Measurements from ENCODE around the gene UFL1.
"Not testable (repeated sequence)": the region's sequence is repeated elsewhere in the genome, so short reads cannot be mapped to it uniquely, and the experiment has no call there.

UFL1 gene

GRCh38 chr6:96521644-96522464 lies at the start of gene UFL1:
TSS of gene UFL1 (plus strand) at chr6:96521806. CDS start at chr6:96521874, 68 bp downstream.
- DNase-seq = peak; percentile 53

GRCh38 chr6:96472291-96472690 lies 49.3 kb upstream of the UFL1 start:
- DNase-seq = not testable (repeated sequence)

GRCh38 chr6:96478695-96479094 lies 42.9 kb upstream of the UFL1 start:
- DNase-seq = no peak

DNA sequence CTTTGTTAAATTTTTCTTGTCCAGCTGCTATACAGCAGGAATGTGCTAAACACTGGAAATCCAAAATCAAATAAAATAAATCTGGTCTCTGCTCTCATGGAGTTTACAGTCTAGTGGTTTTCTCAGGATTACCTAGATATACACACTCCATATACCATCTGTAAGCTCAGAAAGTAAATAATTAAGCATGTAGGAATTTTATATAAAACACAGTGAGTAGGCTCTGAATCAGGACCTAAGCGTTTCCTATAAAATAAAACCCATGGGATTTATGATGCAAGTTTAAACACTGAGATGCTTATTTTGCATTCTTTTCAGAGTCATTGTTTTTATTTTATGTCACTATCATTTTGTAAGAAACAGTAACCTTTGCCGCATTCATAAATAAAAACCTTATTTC lies 29.7 kb upstream of the UFL1 start:
- DNase-seq = no peak

- no peak for DNase-seq
Observed at GRCh38 chr6:96499781-96500180, 21.8 kb upstream of the UFL1 start.

GRCh38 chr6:96502915-96503314 lies 18.7 kb upstream of the UFL1 start:
- no peak for DNase-seq

GRCh38 chr6:96505363-96505762 lies 16.2 kb upstream of the UFL1 start:
- no peak for DNase-seq

DNA sequence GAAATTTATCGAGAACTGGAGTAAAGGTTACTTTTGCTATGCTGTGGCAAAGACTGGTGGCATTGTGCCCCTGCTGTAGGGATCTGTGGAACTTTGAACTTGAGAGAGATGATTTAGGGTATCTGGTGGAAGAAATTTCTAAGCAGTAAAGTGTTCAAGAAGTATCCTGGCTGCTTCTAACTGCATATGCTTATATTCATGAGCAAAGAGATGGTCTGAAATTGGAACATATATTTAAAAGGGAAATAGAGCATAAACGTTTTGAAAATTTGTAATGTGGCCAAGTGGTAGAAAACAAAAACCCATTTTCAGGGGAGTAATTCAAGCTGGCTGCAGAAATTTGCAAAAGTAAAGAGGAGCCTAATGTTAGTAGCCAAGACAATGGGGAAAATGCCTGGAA lies 12.3 kb upstream of the UFL1 start:
- DNase-seq = no peak

- no peak for DNase-seq
Observed at GRCh38 chr6:96520171-96521115, 1.2 kb upstream of the UFL1 start.

DNA sequence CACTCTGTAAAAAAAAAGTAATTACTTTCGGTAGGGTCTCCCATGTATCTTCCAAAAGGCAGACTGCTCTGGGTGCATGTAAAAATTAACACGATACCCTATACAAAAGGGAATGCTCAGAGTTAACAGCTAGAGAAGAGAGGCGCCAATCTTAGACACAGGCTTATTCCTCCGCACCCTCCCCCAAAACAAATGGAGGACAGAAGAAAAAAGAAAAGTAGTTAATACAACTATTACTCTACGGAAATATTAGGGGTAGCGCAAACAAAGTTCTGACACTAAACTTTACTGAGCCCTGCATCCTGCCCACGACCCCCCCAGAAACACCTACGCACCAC lies 331 bp upstream of the UFL1 start:
- DNase-seq = no peak

- no peak for DNase-seq
Observed at GRCh38 chr6:96522465-96523009, 931 bp downstream of the UFL1 start.

GRCh38 chr6:96528193-96528592 lies 6.6 kb downstream of the UFL1 start:
- no peak for DNase-seq

DNA sequence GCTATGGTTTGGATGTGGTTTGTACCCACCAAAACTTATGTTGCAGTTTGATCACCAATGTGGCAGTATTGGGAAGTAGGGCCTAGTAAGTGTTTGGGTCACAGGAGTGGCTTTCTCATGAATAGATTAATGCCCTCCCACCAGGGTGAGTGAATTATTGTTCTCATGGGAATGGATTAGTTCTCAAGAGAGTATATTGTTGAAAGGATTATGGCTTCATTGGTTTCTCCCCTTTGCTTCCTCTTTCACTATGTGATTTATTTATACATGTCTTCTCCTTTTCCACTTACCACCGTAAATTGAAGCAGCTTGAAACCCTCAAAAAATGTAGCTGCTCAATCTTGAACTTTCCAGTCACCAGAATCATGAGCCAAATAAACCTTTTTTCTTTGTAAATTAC lies 10.8 kb downstream of the UFL1 start:
- DNase-seq = no peak

- no peak for DNase-seq
Observed at GRCh38 chr6:96537726-96538125, 16.1 kb downstream of the UFL1 start.

DNA sequence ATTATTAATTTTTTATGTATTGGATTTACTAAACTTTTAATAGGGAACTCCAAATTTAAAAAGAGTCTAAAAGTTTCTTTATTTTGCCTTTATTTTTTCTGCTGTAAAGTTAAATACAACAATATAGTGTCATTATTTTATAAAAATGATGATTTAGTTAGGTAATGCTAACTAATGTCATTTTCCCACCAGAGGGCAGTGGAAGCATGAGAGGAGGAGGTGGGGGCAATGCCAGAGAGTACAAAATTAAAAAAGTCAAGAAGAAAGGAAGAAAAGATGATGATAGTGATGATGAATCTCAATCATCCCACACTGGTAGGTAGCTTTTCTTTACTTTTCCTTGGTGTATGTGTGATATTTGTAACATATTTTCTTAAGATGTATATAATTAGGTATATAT lies 21.1 kb downstream of the UFL1 start:
- DNase-seq = no peak

DNA sequence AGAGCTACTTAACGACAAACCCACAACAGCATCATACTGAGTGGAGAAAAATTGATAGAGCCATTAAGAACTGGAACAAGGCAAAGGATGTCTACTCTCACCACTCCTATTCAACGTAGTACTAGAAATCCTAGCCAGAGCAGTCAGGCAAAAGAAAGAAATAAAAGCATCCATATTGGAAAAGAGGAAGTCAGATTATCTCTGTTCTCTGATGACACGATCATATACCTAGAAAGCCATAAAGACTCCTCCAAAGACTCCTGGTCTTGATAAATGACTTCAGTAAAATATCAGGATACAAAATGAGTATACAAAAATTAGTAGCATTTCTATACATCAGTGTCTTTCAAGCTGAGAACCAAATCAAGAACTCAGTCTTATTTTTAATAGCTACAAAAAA lies 24.3 kb downstream of the UFL1 start:
- DNase-seq = no peak

DNA sequence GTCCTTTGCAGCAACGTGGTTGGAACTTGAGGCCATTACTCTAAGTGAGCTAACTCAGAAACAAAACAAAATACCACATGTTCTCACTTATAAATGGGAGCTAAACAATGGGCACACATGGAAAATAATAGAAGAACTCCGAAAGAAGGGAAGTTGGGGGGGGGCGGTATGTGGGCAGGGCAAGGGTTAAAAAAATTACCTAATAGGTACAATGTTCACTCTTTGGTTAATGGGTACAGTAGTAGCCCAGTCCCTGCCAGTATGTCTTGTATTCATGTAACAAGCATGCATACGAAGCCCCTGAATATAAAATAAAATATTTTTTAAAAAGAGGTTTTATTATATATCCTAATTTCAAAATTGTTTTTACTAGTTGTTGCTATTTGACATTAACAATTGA lies 26.0 kb downstream of the UFL1 start:
- no peak for DNase-seq

DNA sequence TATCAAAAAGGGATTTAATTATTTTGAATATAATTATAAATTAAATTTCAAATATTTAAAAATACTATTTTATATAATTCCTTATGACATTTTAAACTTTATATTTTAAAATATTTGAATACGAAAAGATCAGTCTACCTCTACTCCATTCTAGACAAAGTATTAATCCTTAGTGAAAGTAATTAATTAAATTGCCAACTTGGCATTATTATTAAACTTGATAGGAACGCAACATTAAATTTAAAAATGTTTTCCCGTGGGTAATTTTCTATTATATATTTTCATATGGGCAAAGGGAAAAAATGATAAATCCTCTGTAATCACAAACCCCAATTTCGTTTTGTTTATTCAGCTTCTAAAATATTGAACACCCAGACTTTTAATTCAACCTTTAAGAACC lies 33.0 kb downstream of the UFL1 start:
- DNase-seq = no peak

GRCh38 chr6:96559740-96560139 lies 38.1 kb downstream of the UFL1 start:
- not testable (repeated sequence) for DNase-seq

- no peak for DNase-seq
Observed at GRCh38 chr6:96562886-96563285, 41.3 kb downstream of the UFL1 start, which contains the start of gene FHL5. TSS of gene FHL5 (plus strand) at chr6:96563128. CDS start at chr6:96603614, 40,486 bp downstream.

- DNase-seq = no peak
Observed at GRCh38 chr6:96563853-96564252, 42.2 kb downstream of the UFL1 start.

- no peak for DNase-seq
Observed at GRCh38 chr6:96570053-96570452, 48.4 kb downstream of the UFL1 start.

DNA sequence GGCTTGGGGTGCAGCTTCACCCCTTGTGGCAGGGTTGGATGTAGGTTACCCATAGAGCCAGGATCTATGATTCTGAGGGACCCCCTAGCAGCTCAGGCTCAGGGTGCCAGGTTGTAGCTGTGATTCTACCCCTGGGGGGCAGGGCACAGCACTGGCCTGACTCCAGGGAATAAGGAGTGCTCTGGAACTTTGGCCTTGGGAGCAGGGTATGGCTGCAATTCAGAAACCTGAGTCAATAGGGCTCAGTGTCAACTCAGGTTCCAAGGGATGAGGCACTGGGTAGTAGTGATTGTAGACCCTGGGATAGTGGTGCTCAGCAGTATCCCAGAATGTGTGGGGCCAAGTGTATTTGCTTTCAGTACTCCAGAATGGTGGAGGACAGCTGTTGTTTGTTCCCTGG lies 49.9 kb downstream of the UFL1 start:
- no peak for DNase-seq

DNA sequence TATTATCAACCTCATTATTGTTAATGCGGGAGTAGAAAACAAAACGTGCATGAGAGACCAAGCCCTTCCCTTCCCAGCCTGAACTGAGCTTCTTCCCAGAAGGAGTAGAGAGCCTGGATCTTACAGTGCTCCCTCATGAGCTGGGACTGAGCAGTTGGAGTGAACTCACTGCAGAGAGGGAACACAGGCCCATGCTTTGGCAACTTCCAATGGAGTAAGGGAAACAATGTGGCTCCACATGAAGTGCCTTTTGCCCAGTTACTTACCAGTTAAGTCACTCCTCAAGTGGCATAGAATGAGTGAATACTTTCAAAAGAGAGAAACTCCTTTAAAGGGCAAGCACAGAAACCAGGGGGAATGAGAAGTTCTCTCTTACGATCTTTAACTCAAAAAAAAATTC lies 53.8 kb downstream of the UFL1 start:
- no peak for DNase-seq

Data from NCI-H2081 treated with DMSO at 0.1 percent for 48 hours (cell line).